Omental fat pad (tissue), 4 donors: ENCODE results near the gene EXOC6B. TPM values are rescaled to one million over a fixed set of nuclear protein-coding genes. Genes with fewer than 3 reads are reported as not detected.
"Not testable (repeated sequence)": the region's sequence is repeated elsewhere in the genome, so short reads cannot be mapped to it uniquely, and the experiment has no call there.

Source experiments
- ATAC-seq: fragments of 150-250 bp; one replicate; pipeline ENCODE4 v1.9.1; 2016; ENCODE audit warnings: mild to moderate bottlenecking, moderate library complexity; ENCODE audit not compliant: low FRiP score
- DNase-seq: peaks from one replicate; pipeline ENCODE4 v3.0.0-alpha.2; 2019; ENCODE audit warnings: low spot score
- CTCF ChIP-seq, 3 donors: fragments of 450-650 bp; IDR thresholded peaks; one replicate each; pipeline ENCODE4 v1.5.1; 2016 to 2017; ENCODE audit warnings: antibody characterized with exemption in 3 of 3, mild to moderate bottlenecking in 3 of 3, moderate library complexity in 2 of 3
- total RNA-seq, 4 donors: library from RNA; depleted of rRNA; stranded (reverse); fragments of >200 nt; gene quantifications; one replicate each; pipeline ENCODE4 v1.1.0, GENCODE V29; 2016

EXOC6B gene
- total RNA-seq, 4 donors from 2014 or later: 25.6 to 38.3 (median 30.1) TPM

- no peak for TF ChIP-seq CTCF (IDR thresholded peaks at IDR 0.05)
- no peak for ATAC-seq
- DNase-seq: no peak
These were observed 255.4 kb downstream of the EXOC6B start for GRCh38 chr2:72570413-72570812.

- no peak for DNase-seq
- no peak for TF ChIP-seq CTCF (IDR thresholded peaks at IDR 0.05)
- ATAC-seq: no peak
These were observed 263.2 kb downstream of the EXOC6B start for GRCh38 chr2:72562451-72563153.

GRCh38 chr2:72561621-72562318 lies 264.1 kb downstream of the EXOC6B start:
- no peak for TF ChIP-seq CTCF (IDR thresholded peaks at IDR 0.05)
- DNase-seq (no peak), ATAC-seq (peak; percentile 91)

GRCh38 chr2:72555943-72556342 lies 269.9 kb downstream of the EXOC6B start:
- DNase-seq: no peak
- no peak for ATAC-seq
- TF ChIP-seq CTCF (IDR thresholded peaks at IDR 0.05): no peak

GRCh38 chr2:72555363-72555762 lies 270.5 kb downstream of the EXOC6B start:
- not testable (repeated sequence) for ATAC-seq, DNase-seq

- DNase-seq, ATAC-seq: not testable (repeated sequence)
These were observed 270.9 kb downstream of the EXOC6B start for GRCh38 chr2:72554910-72555309.

- no peak for DNase-seq
- TF ChIP-seq CTCF (IDR thresholded peaks at IDR 0.05): no peak
- no peak for ATAC-seq
These were observed 271.5 kb downstream of the EXOC6B start for GRCh38 chr2:72554381-72554780.

- DNase-seq (no peak), ATAC-seq (no peak)
- no peak for TF ChIP-seq CTCF (IDR thresholded peaks at IDR 0.05)
These were observed 277.6 kb downstream of the EXOC6B start for GRCh38 chr2:72548081-72548764.
